Measurements from ENCODE around the gene KCNJ6.

GRCh38 chr21:37636152-37636860, 280.0 kb downstream of the KCNJ6 start:
- TF ChIP-seq CTCF (IDR thresholded peaks at IDR 0.05) (no peak), POLR2A (IDR thresholded peaks at IDR 0.05) (no peak)

Data from uterus (tissue), 2 donors.